Islet precursor cell (in vitro differentiated cells): ENCODE results near the gene TATDN3.
"Not testable (repeated sequence)": the region's sequence is repeated elsewhere in the genome, so short reads cannot be mapped to it uniquely, and the experiment has no call there.

ENCODE experiments used
- DNase-seq: peaks from one replicate; pipeline ENCODE4 v3.0.0-alpha.2; 2018

TATDN3 gene

DNA sequence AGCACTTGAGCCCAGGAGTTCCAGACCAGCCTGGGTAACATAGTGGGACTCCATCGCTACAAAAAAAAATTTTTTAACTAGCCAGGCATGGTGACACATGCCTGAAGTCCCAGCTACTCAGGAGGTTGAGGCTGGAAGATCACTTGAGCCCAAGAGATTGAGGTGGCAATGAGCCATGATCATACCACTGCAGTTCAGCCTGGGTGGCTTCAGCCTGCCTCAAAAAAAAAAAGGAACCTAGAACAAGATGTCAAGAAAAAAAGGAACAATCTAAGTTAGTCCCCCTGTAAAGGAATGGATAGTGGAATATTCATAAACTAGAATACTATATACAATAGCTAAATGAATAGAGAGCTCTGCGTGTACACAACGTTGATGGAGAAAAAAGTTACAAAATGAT lies 14.5 kb upstream of the TATDN3 start:
- no peak for DNase-seq

DNA sequence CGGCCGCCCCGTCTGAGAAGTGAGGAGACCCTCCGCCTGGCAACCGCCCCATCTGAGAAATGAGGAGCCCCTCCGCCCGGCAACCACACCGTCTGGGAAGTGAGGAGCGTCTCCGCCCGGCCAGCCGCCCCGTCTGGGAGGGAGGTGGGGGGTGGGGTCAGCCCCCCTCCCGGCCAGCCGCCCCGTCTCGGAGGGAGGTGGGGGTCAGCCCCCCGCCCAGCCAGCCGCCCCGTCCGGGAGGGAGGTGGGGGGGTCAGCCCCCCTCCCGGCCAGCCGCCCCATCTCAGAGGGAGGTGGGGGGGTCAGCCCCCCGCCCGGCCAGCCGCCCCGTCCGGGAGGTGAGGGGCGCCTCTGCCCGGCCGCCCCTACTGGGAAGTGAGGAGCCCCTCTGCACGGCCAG lies 12.6 kb upstream of the TATDN3 start:
- not testable (repeated sequence) for DNase-seq

- DNase-seq = no peak
Observed at GRCh38 chr1:212780759-212781158, 10.9 kb upstream of the TATDN3 start.

DNA sequence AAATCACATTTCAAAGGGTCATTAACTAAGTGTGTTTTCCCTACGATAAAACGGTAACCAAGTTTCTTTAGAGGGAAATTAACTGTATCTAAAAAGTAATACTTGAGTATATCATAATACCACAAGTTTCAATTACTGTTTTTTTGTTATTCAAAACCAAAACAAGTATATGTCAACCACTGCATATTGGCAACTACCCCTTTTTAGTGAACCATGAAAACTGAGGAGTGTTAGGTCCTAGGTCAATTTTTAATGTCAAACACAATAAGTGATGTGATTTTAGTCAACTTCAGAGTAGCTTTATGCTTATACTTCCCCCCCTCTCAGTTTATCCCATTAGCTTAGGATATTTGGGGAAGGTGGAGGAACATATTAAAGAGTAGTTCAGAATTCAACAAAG lies 10.5 kb upstream of the TATDN3 start:
- no peak for DNase-seq

DNA sequence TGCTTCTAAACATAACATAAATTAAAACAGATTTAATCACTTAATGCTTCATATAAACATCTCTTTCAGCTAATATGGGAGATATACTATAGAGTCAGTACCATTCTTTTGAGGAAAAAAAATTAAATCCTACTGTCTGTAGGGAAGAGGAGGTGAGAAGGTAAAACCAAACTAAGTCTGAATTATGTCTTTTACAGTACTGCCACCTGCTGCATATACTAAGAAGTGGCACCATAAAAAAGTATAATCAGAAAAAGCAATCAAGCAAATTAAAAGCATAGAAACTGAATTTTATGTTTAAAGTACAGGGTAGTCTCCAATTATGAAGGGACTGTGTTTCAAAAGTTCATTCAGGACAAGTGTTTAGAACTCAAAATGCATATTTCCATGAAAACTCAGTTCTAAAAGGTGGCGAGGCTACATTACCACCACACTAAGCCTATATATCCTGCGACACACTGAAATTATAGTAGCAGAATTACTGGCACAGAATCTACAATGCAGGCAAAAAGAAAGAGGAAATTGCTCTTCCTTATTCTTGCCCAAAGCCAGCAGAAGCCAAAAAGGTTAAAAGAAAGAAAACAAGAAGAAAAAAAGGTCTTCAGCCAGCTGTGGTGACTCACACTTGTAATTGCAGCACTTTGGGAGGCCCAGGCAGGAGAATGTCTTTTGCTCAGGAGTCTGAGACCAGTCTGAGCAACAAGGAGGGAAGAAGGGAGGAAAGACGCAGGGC lies 9.1 kb upstream of the TATDN3 start:
- peak; percentile 80 for DNase-seq

DNA sequence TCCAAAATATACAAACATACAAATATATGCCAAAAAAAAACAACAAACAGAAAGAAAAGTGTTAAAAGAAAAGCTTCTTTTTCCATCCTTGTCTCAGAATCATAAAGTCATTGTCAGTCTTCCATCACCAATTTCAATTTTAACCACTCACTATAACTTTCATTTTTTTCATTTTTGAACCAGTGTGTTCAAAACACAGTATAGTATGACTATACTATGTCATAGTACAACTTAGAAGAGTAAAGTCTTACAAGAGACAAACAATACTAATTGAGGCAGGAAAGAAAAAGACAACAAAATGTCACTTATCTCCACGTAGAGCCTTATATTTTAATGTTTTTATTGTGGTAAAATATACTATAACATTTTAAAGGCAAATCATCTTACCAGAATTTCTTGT lies 7.7 kb upstream of the TATDN3 start:
- no peak for DNase-seq

DNA sequence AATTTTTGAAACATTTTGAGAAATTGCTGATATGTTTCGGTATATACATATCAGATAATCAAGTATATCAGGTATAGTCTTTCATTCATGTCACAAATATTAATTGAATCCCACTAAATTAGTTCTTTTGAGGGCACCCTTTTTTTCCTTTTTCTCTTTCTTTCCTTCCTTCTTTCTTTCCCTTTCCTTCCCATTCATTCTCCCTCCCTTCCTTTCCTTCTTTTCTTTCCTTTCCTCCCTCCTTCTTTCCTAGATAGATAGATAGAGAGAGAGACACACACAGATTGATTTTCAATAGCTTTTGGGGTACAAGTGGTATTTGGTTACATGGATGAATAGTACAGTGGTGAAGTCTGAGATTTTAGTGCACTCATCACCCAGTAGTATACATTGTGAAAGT lies 5.8 kb upstream of the TATDN3 start:
- DNase-seq = no peak

DNA sequence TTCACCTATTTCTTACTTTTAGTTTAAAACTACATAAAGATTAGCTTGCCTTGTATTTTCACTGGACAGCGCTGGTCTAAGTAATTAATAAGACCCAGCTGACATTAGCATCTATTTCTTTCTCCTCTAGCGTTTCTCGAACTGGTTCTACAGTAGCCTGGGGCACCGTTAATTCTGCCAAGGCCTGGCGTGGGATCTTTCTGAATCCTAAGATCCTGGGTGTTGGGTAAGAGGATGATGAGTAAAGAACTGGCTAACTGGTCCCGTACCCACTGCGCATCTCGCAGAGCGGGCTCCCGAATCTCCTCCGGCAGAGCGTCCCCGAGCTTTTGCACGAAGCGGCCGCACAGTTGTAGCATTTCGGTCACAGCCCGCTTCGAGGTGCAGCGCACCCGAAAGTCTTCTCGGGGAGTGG lies 426 bp upstream of the TATDN3 start:
- no peak for DNase-seq

- DNase-seq = no peak
Observed at GRCh38 chr1:212792396-212792908, 758 bp downstream of the TATDN3 start.

DNA sequence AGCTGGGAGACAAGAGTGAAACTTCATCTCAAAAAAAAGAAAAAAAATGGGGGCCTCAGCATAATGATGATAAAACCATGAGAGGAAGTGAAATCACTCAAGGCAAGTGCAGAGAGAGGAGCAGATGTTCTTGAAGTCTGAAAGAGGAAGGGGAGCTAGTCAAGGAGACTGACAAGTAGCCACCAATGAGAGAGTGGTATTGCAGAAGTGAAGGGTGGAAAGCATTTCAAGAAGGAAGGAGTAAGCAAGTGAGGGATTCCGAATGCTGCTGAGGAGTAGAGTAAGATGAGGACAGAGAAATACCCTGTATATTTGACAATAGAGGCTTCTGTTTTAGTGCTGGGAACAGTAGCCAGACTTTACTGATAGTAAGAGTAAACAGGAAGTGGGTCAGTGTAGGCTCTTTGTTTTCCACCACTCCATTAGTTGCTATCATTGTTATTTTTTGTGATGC lies 2.9 kb downstream of the TATDN3 start:
- no peak for DNase-seq

- DNase-seq = no peak
Observed at GRCh38 chr1:212797681-212798080, 6.0 kb downstream of the TATDN3 start.

GRCh38 chr1:212805767-212806166 lies 14.1 kb downstream of the TATDN3 start:
- no peak for DNase-seq

GRCh38 chr1:212814537-212815334 lies 23.0 kb downstream of the TATDN3 start:
- DNase-seq = no peak

GRCh38 chr1:212816567-212817278 lies 25.0 kb downstream of the TATDN3 start:
- DNase-seq = no peak

DNA sequence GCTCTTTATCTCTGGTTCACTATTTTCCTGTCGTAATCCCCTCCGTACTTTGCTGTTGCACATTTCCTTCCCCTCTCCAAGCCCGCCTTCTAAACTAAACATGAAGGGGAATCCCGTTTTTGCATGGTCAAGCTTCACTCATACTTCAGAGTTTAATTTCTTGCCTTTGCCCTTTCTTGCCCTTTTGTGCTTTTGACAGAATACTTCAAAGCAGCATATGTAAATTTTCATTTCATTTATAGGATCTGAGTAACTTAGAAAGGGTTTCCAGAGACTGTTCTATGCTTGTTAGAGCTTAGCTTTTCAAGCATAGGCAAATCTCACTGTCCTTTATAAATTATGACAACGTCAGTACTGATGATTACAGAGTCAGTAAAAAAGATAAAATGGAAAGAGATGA lies 28.0 kb downstream of the TATDN3 start:
- DNase-seq = no peak

- DNase-seq = no peak
Observed at GRCh38 chr1:212820969-212821368, 29.3 kb downstream of the TATDN3 start.

DNA sequence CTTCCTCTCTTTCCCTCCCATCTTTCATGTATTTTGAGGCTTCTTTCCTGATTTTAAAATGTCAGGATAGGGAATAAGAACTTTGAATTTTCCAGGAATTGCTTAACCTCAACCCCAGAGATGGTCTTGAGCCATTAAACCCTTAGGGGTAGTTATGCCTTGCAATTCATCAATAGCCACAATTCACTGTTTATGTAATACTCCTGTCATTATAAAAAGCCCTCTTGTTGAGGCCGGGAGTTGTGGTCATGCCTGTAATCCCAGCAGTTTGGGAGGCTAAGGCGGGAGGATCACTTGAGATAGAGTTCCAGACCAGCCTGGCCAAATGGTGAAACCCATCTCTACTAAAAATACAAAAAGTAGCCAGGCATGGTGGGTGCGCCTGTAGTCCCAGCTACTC lies 31.3 kb downstream of the TATDN3 start:
- no peak for DNase-seq

GRCh38 chr1:212824201-212824600 lies 32.5 kb downstream of the TATDN3 start:
- no peak for DNase-seq

GRCh38 chr1:212825798-212826452 lies 34.2 kb downstream of the TATDN3 start:
- DNase-seq = peak; percentile 73

DNA sequence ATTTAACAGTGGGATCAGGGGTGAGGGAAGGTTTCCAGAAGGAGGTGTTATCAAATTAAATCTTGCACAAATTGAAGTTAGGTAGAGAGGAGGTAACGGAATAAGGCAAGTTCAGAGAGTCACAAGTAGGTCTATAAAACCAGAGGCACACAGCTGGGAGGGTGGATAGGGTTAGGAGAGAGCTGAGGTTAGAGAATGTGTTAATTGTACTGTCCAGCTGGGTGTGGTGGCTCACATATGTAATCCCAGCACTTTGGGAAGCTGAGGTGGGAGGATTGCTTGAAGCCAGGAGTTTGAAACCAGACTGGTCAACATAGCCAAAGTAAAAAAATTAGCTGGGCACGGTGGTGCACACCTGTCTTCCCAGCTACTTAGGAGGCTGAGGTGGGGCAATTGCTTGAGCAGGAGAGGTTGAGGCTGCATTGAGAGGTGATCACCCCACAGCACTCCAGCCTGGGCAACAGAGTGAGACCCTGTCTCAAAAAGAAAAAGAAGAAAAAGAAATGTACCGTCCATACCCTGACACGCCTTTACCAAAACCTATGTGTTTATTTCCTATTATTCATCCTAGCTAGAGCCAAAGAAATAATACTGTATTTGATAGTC lies 35.6 kb downstream of the TATDN3 start:
- no peak for DNase-seq

DNA sequence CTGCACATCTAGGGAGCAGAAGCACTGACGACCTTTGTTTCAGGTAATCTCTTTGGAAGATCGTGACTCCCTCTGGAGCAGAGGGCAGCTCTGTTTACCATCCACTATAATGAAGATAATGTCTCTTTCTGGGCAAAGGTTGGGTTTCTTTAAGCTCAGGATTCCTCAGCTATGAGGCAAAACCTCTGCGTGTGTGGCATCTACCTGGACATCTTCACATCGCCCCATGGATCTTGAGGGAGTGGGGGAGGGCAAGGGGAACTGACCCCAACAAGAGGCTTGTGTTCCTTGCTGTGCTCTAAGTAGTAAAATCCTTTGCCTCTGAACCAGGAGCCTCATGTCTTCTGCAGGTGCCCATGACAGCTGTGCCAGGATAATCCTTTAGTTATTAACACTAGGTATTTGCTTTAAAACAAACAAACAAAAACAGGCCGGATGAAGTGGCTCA lies 36.2 kb downstream of the TATDN3 start:
- no peak for DNase-seq

- no peak for DNase-seq
Observed at GRCh38 chr1:212828395-212828794, 36.7 kb downstream of the TATDN3 start.
